HG03060 (cell line): Measurements from ENCODE around the gene MDM2.

Experiments
- ATAC-seq: cut with Tn5 transposase; IDR thresholded peaks from one replicate; pipeline ENCODE4 v1.9.1; 2021; ENCODE audit warnings: low read depth, moderate number of reproducible peaks; ENCODE audit not compliant: unreplicated experiment

MDM2 gene

DNA sequence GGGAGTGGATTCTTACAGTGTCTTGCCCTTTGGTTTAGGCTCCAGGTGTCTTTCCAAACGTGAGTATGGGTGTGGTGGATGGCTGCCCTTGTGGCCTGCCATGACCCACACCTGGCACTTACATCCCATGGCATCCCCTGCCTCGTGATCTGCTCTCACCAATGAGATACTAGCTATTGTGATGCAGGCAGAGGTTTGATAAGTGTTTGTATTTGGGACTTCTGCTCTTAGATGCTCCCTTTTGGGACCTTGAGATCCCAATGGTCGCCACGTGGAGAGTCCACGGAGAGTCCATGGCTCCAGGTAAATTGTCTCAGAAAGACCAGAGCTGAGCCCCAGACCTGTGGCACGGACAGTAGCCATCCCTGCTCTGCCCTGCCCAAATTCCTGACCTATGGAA lies 62.5 kb downstream of the MDM2 start:
- ATAC-seq = no peak

- no peak for ATAC-seq
These were observed 63.4 kb downstream of the MDM2 start for GRCh38 chr12:68871396-68871795.

DNA sequence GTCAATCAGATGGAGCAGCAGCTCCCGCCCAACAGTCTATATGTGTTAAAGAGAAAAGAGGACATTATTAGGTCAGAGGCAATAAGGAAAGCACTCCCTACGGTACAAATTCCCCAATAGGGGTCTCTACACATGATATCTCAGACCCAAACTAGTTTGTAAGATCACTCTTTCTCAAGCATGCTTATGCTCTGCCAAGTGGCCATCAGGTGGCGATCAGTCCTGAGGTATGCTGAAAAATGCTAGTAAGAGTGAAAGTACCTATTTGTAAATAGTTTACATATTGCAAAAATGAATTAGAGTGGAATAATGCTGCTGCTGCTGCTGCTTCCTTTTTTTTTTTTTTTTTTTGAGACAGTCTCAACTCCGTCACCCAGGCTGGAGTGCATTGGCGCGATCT lies 63.9 kb downstream of the MDM2 start:
- peak; percentile 67 for ATAC-seq

- ATAC-seq = no peak
These were observed 65.3 kb downstream of the MDM2 start for GRCh38 chr12:68873316-68873715.

- no peak for ATAC-seq
These were observed 68.5 kb downstream of the MDM2 start for GRCh38 chr12:68876461-68876860.

- ATAC-seq = no peak
These were observed 69.6 kb downstream of the MDM2 start for GRCh38 chr12:68877583-68877982.

GRCh38 chr12:68878283-68878682 lies 70.3 kb downstream of the MDM2 start:
- no peak for ATAC-seq

DNA sequence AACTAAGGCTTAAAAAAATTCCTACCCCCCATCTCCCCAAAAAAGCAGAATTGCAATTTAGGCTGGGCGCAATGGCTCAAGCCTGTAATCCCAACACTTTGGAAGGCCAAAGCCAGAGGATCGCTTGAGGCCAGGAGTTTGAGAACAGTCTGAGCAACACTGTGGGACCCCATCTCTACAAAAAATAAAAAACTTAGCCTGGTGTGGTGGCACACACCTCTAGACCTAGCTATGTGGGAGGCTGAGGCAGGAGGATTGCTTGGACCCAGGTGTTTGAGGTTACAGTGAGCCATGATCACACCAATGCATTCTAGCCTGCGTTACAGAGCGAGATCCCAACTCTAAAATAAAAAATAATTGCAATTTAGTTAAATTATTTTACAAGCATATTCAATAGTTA lies 70.9 kb downstream of the MDM2 start:
- ATAC-seq = no peak

- no peak for ATAC-seq
These were observed 72.8 kb downstream of the MDM2 start for GRCh38 chr12:68880660-68881325.

- ATAC-seq = no peak
These were observed 74.4 kb downstream of the MDM2 start for GRCh38 chr12:68882251-68882964.

- no peak for ATAC-seq
These were observed 75.2 kb downstream of the MDM2 start for GRCh38 chr12:68883151-68883550.

DNA sequence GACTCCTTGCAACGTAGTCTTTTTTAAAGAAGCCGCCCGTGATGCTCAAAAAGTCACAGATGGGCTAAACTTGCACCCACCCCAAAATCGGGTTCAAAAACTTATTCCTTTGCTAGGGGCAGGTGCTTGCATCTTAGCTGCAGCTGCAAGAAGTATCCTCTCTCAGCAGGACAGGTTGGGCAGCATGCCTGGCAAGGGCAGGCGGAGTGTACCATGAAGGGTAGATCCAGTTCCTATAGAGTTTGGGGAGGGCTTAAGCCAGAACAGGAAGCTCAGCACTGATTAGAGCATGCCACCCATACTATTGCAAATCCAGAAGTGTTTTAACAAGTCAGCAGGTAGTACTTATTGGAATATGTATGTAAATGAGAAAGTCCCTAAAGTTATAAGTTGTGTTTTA lies 76.3 kb downstream of the MDM2 start:
- ATAC-seq = no peak

- no peak for ATAC-seq
These were observed 77.4 kb downstream of the MDM2 start for GRCh38 chr12:68885381-68885780.

- ATAC-seq = no peak
These were observed 78.9 kb downstream of the MDM2 start for GRCh38 chr12:68886636-68887572.

DNA sequence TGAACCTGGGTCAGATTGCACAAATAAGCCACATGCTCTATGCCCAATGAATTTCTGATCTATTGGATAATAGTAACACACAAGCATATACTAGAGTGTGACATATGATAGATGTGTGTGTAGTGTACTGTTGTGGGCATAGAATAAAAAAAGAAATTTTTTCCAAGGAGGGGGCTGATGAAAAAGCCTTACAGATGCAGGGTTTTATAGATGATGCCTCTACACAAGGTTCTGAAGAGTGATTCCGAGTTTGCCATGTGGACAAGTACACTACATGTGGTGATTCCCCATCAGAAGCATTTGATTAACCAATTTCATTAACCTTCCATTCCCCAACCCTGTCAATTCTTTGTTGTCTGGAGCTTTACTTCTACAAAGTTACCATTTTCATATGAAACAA lies 79.7 kb downstream of the MDM2 start:
- ATAC-seq = no peak

- ATAC-seq = no peak
These were observed 80.3 kb downstream of the MDM2 start for GRCh38 chr12:68888243-68888642.

GRCh38 chr12:68890701-68891113 lies 82.7 kb downstream of the MDM2 start:
- no peak for ATAC-seq

DNA sequence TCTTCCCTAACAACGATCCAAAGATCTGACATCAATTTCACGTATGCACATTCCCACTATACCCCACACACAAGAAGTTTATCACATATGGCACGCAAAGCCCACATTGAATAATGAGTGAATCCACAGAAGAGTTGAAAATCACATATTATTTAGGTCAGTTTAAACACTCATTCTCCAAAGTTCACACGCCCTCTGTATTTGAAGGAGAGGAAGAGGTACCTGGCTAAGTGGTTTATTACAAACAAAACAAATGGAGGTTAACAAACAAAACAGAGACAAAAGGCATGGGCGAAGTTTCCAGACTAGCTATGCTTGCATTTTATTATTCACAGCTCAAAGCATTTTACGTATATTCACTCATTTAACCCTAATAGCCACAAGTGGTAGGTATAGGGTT lies 83.2 kb downstream of the MDM2 start:
- no peak for ATAC-seq

- ATAC-seq = no peak
These were observed 85.2 kb downstream of the MDM2 start for GRCh38 chr12:68893201-68893600.

DNA sequence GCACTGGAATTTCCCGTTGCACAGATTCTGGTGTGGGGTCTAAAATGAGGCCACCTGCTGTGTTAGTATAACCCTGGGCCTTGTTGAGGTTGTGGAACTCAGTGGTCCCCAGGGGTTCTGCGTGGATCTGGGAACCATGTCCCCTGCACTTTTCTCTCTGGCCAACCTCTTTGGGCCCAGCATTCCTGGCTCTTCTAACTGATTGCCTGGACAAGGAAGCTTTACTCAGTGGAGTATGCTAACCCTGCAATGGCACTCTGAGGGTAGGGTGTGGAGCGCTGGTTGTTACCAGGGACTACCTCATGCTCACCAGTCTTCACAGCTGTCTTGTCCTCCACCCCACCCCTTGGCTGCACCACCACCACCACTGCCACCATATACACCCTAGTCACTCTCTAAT lies 85.8 kb downstream of the MDM2 start:
- no peak for ATAC-seq

DNA sequence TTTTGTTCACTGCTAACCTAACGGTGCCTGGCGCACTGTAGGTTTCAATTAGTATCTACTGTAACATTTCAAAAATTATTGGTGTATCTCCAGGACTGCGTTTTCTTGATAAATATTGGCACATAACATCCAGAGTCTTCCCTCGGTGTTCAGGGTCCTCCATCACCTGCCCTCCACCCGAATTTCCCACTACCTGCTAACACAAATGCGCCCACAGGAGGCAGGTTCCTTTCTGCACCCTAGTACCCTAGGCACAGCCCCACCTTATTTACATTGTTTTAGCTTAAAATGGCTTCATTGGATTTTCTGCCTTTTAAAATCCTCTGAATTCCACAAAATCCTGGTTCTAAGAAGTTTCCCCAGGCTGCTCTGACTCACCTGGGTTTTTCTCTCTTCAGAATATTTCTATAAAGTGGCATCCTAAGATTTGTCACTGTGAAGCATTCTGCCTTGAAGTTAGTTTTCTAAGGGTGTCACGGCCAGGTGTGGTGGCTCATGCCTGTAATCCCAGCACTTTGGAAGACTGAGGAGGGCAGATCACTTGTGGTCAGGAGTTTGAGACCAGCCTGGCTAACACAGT lies 86.4 kb downstream of the MDM2 start:
- ATAC-seq = no peak
